Measurements from ENCODE around the gene TSPY9. TPM values are rescaled to one million over a fixed set of nuclear protein-coding genes. Genes with fewer than 3 reads are reported as not detected.
"Not testable (repeated sequence)": the region's sequence is repeated elsewhere in the genome, so short reads cannot be mapped to it uniquely, and the experiment has no call there.

The TSPY9 gene, protein sequence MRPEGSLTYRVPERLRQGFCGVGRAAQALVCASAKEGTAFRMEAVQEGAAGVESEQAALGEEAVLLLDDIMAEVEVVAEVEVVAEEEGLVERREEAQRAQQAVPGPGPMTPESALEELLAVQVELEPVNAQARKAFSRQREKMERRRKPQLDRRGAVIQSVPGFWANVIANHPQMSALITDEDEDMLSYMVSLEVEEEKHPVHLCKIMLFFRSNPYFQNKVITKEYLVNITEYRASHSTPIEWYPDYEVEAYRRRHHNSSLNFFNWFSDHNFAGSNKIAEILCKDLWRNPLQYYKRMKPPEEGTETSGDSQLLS
- not detected for total RNA-seq
- long read RNA-seq: 0 reads

- H3K4me3 ChIP-seq; DNase-seq; H3K9me3 ChIP-seq; intact Hi-C loops (cut with DNase I); ATAC-seq; H3K27ac ChIP-seq; H3K4me1 ChIP-seq; H3K27me3 ChIP-seq; H3K36me3 ChIP-seq: not testable (repeated sequence)
- no CpG with 5 or more reads among the region's 26 CpGs for WGBS (ENCODE audit: insufficient coverage, low coverage, low lambda C conversion rate, missing lambda C conversion rate)
Observed at GRCh38 chrY:9486967-9487366, at the start of gene TSPY9. TSS of gene TSPY9 (plus strand) at chrY:9487267. CDS start at chrY:9487313, 46 bp downstream.

- WGBS (ENCODE audit: insufficient coverage, low coverage, low lambda C conversion rate, missing lambda C conversion rate): no CpG with 5 or more reads among the region's 25 CpGs
- H3K27ac ChIP-seq; DNase-seq; intact Hi-C loops (cut with DNase I); H3K4me3 ChIP-seq; ATAC-seq; H3K9me3 ChIP-seq; H3K4me1 ChIP-seq; H3K36me3 ChIP-seq; H3K27me3 ChIP-seq: not testable (repeated sequence)
Observed at GRCh38 chrY:9466655-9467054, 20.4 kb upstream of the TSPY9 start, which contains the start of gene TSPY1. TSS of gene TSPY1 (plus strand) at chrY:9466955. CDS start at chrY:9467001, 46 bp downstream.

GRCh38 chrY:9504396-9504795 lies 17.3 kb downstream of the TSPY9 start:
- H3K4me3 ChIP-seq; ATAC-seq; H3K36me3 ChIP-seq; H3K27ac ChIP-seq; H3K4me1 ChIP-seq; DNase-seq; H3K27me3 ChIP-seq; H3K9me3 ChIP-seq; intact Hi-C loops (cut with DNase I): not testable (repeated sequence)
- no CpG with 5 or more reads among the region's 6 CpGs for WGBS (ENCODE audit: insufficient coverage, low coverage, low lambda C conversion rate, missing lambda C conversion rate)

DNA sequence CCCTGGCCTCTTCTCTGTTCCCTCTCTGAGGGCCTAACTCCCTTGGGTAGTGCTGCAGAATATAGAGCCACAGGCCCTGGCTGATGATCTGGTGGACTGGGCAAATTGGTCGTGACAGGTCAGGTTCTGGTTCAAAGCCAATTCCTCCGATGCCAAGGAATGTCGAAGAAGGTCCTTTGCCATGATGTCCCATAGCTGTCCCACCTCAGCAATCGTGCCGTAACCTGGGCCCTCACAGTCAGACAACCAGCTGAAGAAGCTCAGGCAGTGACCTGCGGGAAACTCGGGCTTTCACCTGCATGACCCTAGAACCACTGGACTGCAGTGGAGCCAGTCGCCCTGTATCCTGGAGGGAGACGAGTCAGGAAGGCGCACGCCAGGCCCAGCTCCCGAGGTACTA lies 29.2 kb downstream of the TSPY9 start:
- H3K4me1 ChIP-seq; H3K27ac ChIP-seq; H3K36me3 ChIP-seq; H3K9me3 ChIP-seq; intact Hi-C loops (cut with DNase I); ATAC-seq; DNase-seq; H3K27me3 ChIP-seq; H3K4me3 ChIP-seq: not testable (repeated sequence)
- WGBS (ENCODE audit: insufficient coverage, low coverage, low lambda C conversion rate, missing lambda C conversion rate): no CpG with 5 or more reads among the region's 12 CpGs

DNA sequence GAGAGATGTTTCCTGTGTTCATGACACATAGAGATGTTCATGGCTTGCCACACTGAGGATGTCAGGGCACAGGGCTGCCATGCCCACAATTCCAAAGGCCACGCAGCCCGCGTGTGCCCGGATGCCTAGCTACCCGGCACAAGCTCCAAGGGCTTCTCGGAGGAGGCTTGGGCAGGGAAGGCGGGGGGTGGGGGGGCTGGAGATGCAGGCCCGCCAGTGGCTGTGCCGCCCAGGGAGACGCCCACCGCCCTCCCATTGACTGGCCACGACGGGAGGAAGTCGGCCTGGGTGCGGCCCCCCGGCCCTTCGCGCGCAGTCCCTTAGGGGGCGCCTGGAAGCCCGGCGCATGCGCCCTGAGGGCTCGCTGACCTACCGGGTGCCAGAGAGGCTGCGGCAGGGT lies 40.5 kb downstream of the TSPY9 start, which contains the start of gene TSPY10:
Gene TSPY10 (plus strand): TSS at position 301 of the 400 bp plus-strand sequence. CDS start 46 bp downstream, at position 347.
- H3K4me3 ChIP-seq; H3K27ac ChIP-seq; ATAC-seq; H3K27me3 ChIP-seq; H3K9me3 ChIP-seq; H3K4me1 ChIP-seq; intact Hi-C loops (cut with DNase I); DNase-seq; H3K36me3 ChIP-seq: not testable (repeated sequence)
- no CpG with 5 or more reads among the region's 26 CpGs for WGBS (ENCODE audit: insufficient coverage, low coverage, low lambda C conversion rate, missing lambda C conversion rate)

Other genes starting within 250 kb of the TSPY9 start
- not detected for gene TSPY4, start 149.8 kb upstream of the TSPY9 start, total RNA-seq
- not detected for gene TSPY8, start 129.5 kb upstream of the TSPY9 start, total RNA-seq
- gene TSPY3, start 88.8 kb upstream of the TSPY9 start, total RNA-seq: not detected
- gene TSPY1, start 20.3 kb upstream of the TSPY9 start, total RNA-seq: not detected
- gene TSPY10, start 40.6 kb downstream of the TSPY9 start, total RNA-seq: not detected